Colonic mucosa (tissue), 4 donors: ENCODE results near the gene KIF21A. TPM values are rescaled to one million over a fixed set of nuclear protein-coding genes. Genes with fewer than 3 reads are reported as not detected.

Experiments used
- DNase-seq: peaks from one replicate; pipeline ENCODE4 v3.0.0-alpha.2; 2020
- H3K27ac ChIP-seq: fragments of 200-600 bp; one replicate; pipeline ENCODE4 v1.8.0; 2021
- H3K27me3 ChIP-seq: fragments of 200-600 bp; one replicate; pipeline ENCODE4 v1.8.0; 2021
- H3K36me3 ChIP-seq: fragments of 200-600 bp; one replicate; pipeline ENCODE4 v1.8.0; 2021
- H3K4me1 ChIP-seq: fragments of 200-600 bp; one replicate; pipeline ENCODE4 v1.8.0; 2021; ENCODE audit warnings: mild to moderate bottlenecking
- H3K4me3 ChIP-seq: fragments of 200-600 bp; one replicate; pipeline ENCODE4 v1.8.0; 2021
- H3K9ac ChIP-seq, 2 donors: one replicate each; pipeline ENCODE4 v1.7.0; 2013; ENCODE audit warnings: control low read depth in 2 of 2, low read depth in 2 of 2, low read length in 2 of 2
- H3K9me3 ChIP-seq: fragments of 200-600 bp; one replicate; pipeline ENCODE4 v1.8.0; 2021
- CTCF ChIP-seq: fragments of 200-600 bp; IDR thresholded peaks from one replicate; pipeline ENCODE4 v1.8.0; 2022; ENCODE audit warnings: antibody characterized with exemption, mild to moderate bottlenecking
- intact Hi-C: fragments of 100-400 bp; cut with DNase I; formaldehyde crosslinking; loops from one replicate; pipeline ENCODE4 v1.14.1; 2022
- total RNA-seq, 2 donors: library from RNA; stranded (reverse); fragmentation: NEBNext Ultra II Directional in 1 of 2; extraction: Animal tissue kit (Norgen Biotek cat#: 25700) in 1 of 2; gene quantifications; one replicate each; pipeline ENCODE4 v1.2.1, GENCODE V29; 2021
- donor health status: healthy.
- donor health status: DM: no; HTN: no; CAD: no.
- donor health status: DM: no; HTN: no; CAD: no.

The KIF21A gene
- total RNA-seq, 2 donors from 2014 or later: 24.6 to 31.0 TPM

- no peak overlapping the region for H3K9ac ChIP-seq
- H3K4me3 ChIP-seq: no peak overlapping the region
- no peaks in the 10 kb centered on the region for H3K9me3 ChIP-seq
- H3K27me3 ChIP-seq: no peaks in the 10 kb centered on the region
- no peaks in the 10 kb centered on the region for H3K36me3 ChIP-seq
- H3K4me1 ChIP-seq: no peaks in the 10 kb centered on the region
- H3K27ac ChIP-seq: no peak overlapping the region
- intact Hi-C loops: no loop called here
- TF ChIP-seq CTCF: no peak
- DNase-seq: no peak
Measured at GRCh38 chr12:39332661-39333175, 110.2 kb downstream of the KIF21A start.

DNA sequence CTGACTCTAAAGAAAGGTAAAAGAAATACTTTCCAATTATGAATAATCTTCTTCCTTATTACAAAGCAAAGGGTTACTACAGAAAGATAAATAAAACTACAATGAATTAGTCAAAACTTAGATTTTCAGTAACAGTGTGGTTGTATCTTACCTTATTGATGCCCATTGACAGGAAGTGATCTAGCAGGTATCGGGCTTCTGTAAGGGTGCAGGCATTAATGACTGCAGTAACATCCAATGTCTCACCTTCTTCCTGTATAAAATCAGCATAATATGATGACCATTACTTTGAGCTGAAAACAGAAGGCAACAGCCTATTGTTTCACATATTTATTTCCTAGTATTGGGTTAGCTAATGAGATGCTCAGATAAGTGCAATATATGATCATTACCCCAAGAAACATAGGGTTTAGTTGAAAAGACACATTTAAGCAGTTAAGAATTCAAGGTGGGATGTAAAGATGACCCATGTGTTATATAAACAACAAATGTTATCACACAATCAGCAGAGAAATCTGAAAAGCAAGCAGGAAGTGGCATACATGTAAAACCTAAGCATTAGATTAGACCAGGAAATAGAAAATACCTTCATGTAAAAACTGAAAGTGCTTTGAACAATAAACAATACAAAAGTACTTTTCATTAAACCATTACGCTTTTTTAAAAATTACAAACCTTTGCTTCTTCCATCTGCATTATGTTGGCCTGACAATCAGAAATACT is 111.2 kb downstream of the KIF21A start:
- H3K36me3 ChIP-seq: no peaks in the 10 kb centered on the region
- no peak overlapping the region for H3K9ac ChIP-seq
- H3K27me3 ChIP-seq: no peaks in the 10 kb centered on the region
- no peaks in the 10 kb centered on the region for H3K9me3 ChIP-seq
- H3K27ac ChIP-seq: no peak overlapping the region
- no peak for DNase-seq
- no peak for TF ChIP-seq CTCF
- no peaks in the 10 kb centered on the region for H3K4me1 ChIP-seq
- H3K4me3 ChIP-seq: no peak overlapping the region
- intact Hi-C loops: no loop called here

- no peak for DNase-seq
- Histone ChIP-seq H3K4me3 (no peak overlapping the region), H3K9me3 (no peaks in the 10 kb centered on the region), H3K4me1 (no peaks in the 10 kb centered on the region), H3K9ac (no peak overlapping the region), H3K27me3 (no peaks in the 10 kb centered on the region), H3K27ac (no peak overlapping the region), H3K36me3 (no peaks in the 10 kb centered on the region)
- intact Hi-C loops: no loop called here
- no peak for TF ChIP-seq CTCF
Measured at GRCh38 chr12:39329876-39330275, 113.0 kb downstream of the KIF21A start.

DNA sequence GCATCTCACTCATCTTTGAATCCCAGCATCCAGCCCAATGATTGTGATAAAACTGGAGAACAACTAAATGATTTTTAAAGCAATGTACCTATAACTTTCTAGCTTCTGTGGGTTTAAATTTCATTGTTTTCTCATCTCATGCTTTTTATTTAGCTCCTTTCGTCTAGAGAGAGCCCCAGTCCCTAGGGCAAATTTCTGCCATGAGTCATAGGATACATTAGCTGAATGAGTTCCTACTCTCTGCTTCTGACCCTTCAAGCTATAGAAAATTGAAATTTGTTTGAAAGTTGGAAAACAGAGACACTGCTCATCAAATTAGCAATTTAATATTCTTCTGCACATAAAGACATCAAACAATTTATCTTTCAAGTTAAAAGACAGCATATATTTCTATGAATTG is 113.9 kb downstream of the KIF21A start:
- Histone ChIP-seq H3K9me3 (no peaks in the 10 kb centered on the region), H3K9ac (no peak overlapping the region), H3K27ac (no peak overlapping the region), H3K4me1 (no peaks in the 10 kb centered on the region), H3K36me3 (no peaks in the 10 kb centered on the region), H3K27me3 (no peaks in the 10 kb centered on the region), H3K4me3 (no peak overlapping the region)
- no peak for DNase-seq
- no peak for TF ChIP-seq CTCF
- intact Hi-C loops: no loop called here

DNA sequence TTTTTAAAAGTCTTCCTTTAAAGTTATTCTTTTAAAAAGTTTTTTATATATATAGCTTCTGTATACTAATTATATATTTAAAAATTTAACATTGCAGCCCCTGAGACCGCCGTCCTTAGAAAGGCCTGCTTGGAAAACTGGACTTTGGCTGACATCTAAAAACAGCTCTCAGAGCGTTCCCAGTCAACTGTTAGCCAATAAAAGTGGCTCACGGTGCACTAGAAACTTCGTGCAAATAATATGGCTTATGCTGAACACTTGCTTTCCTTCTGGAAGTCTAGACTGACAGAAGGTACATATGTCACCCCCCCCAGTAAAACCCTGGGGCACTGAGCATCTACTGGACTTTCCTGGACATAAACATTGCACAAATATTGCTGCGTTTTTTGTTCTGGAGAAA is 115.0 kb downstream of the KIF21A start:
- H3K9ac ChIP-seq: no peak overlapping the region
- DNase-seq: no peak
- intact Hi-C loops: no loop called here
- H3K27ac ChIP-seq: no peak overlapping the region
- H3K36me3 ChIP-seq: no peaks in the 10 kb centered on the region
- no peaks in the 10 kb centered on the region for H3K4me1 ChIP-seq
- H3K4me3 ChIP-seq: no peak overlapping the region
- H3K27me3 ChIP-seq: no peaks in the 10 kb centered on the region
- no peaks in the 10 kb centered on the region for H3K9me3 ChIP-seq
- TF ChIP-seq CTCF: no peak
